GDM1 (cell line): ENCODE data around the gene HS3ST5.
"Not testable (repeated sequence)": the region's sequence is repeated elsewhere in the genome, so short reads cannot be mapped to it uniquely, and the experiment has no call there.

Experiments
- DNase-seq: peaks from one replicate; lab custom pipeline; 2025; lab: John Stamatoyannopoulos, UW

Gene HS3ST5

GRCh38 chr6:114090626-114091025 is 252.2 kb downstream of the HS3ST5 start:
- no peak for DNase-seq

- no peak for DNase-seq
Measured at GRCh38 chr6:114087496-114087895, 255.3 kb downstream of the HS3ST5 start.

GRCh38 chr6:114085211-114085610 is 257.6 kb downstream of the HS3ST5 start:
- no peak for DNase-seq

GRCh38 chr6:114084327-114084890 is 258.4 kb downstream of the HS3ST5 start:
- DNase-seq: no peak

- DNase-seq: no peak
Measured at GRCh38 chr6:114083251-114083650, 259.6 kb downstream of the HS3ST5 start.

DNA sequence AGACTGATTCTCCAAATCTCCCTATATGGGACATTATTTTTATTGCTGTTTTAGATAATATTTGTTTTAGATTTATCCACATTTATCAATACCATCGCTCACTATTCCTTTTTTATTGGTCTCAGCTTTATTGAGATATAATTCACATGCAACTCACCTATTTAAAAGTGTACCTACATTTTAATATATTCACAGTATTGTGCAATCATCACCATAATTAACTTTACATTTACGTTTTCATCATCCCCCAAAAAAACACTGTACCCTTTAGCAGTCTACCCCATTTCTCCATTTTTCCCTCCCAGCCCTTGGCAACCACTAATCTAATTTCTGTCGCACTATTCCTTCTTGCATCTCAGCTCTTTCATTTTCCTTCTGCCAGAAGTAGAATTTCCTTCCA is 261.1 kb downstream of the HS3ST5 start:
- no peak for DNase-seq

GRCh38 chr6:114080891-114081510 is 261.8 kb downstream of the HS3ST5 start:
- DNase-seq: no peak

DNA sequence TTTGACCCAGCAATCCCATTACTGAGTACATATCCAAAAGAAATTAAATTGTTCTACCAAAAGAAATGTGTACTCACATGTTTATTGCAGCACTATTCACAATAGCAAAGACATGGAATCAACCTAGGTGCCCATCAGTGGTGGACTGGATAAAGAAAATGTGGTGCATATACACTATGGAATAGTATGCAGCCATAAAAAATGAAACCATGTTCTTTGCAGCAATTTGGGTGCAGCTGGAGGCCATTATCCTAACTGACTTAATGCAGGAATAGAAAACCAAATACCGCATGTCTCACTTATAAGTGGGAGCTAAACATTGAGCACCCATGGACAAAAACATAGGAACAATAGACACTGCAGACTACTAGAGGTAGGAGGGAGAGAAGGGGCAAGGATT is 262.4 kb downstream of the HS3ST5 start:
- not testable (repeated sequence) for DNase-seq

GRCh38 chr6:114075777-114076176 is 267.0 kb downstream of the HS3ST5 start:
- no peak for DNase-seq

- no peak for DNase-seq
Measured at GRCh38 chr6:114075300-114075699, 267.5 kb downstream of the HS3ST5 start.

- no peak for DNase-seq
Measured at GRCh38 chr6:114068771-114069170, 274.1 kb downstream of the HS3ST5 start.

GRCh38 chr6:114068116-114068515 is 274.7 kb downstream of the HS3ST5 start:
- no peak for DNase-seq

DNA sequence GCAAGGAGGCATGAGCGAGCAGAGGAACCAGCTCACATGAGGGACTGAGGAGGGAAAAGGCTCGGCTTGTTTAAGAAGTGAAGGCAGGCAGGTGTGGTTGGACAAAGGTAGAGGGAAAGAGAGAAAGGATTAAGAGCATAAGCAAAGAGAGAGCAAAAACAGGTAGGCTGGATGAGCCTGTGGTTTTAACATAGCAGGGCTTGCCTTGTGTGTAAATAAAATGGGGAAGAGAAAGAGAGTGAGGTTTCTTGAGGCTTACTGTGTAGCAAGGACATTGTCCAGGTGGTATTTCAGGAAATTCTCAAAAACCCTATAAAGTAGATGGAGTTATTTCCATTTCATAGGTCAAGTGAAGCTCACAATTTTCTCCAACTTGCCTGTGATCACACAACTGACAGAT is 278.0 kb downstream of the HS3ST5 start:
- no peak for DNase-seq

DNA sequence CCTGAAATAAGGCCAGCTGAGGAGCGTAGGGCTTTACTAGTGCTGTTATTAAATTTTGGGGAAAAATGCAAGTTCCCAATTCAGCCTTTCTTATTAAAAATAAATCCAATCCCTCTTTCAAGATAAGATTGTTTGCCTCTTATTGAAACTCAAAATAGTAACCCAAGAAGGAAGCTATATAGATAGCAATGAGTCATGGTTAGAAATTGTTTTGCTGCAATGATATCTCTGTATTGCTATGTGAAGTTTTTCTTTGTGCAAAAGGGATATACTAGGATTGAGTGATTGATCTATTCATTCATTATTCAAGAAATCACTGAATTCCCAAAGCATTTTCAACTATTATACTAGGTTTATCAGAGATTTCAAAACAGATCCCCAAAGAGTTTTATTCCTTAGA is 278.9 kb downstream of the HS3ST5 start:
- DNase-seq: no peak

DNA sequence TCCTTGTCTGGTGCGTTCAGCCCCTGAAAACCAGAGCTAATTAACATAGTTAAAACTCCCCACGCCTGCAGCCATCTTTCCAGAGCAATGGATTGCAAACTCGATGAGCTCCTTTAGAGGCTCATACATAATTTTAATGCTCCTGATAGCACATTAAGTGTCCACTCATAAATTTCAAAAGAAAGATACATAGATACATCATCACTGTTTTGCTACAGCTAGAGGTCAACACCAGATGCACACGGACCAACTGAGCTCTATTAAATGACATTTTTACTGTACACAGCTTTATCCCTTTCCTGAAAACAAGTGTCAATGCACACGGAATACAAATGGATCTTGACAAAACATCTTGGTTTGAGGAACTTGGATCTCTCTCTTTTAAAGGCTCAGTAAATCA is 280.6 kb downstream of the HS3ST5 start:
- DNase-seq: no peak

- DNase-seq: no peak
Measured at GRCh38 chr6:114061741-114062140, 281.1 kb downstream of the HS3ST5 start.

- no peak for DNase-seq
Measured at GRCh38 chr6:114061116-114061515, 281.7 kb downstream of the HS3ST5 start.

- no peak for DNase-seq
Measured at GRCh38 chr6:114058435-114058834, 284.4 kb downstream of the HS3ST5 start.

- no peak for DNase-seq
Measured at GRCh38 chr6:114055763-114056162, 287.1 kb downstream of the HS3ST5 start.

DNA sequence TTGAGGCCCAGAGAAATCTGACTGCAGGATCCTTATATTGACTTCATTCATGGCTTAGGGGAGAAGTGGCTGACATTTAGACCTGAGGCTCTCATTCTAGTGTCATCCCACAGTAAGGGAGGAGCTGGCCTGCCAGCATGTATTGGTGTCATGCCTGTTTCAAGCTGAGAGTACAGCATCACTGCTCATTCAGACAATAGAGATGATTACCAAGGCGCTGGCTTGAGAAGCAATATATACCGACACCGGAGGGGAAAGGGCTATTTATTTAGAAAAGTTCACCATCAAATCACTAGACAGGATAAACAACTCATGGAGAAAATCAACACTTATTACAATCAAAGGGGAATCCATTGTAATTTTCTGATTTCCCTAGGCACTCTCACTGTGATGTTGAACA is 287.5 kb downstream of the HS3ST5 start:
- DNase-seq: no peak

GRCh38 chr6:114053791-114054190 is 289.0 kb downstream of the HS3ST5 start:
- DNase-seq: no peak

DNA sequence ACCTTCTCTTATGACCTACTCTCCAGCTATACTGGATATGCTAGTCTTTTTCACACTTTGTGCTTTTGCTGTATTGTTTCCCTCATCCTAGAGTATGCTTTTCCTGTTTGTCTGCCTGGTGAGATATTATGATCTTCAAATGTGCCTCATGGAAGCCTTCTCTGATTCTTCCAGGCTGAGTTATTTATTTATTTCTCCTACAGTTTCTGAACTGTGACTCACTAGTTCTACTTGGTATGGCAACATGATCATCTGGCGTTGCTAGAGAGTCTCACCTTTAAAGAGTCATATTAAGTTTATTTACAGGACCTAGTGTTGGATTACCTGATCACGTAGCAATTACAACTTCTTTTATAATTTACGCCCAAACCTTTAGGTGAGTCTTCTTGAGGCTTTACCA is 290.7 kb downstream of the HS3ST5 start:
- DNase-seq: no peak

DNA sequence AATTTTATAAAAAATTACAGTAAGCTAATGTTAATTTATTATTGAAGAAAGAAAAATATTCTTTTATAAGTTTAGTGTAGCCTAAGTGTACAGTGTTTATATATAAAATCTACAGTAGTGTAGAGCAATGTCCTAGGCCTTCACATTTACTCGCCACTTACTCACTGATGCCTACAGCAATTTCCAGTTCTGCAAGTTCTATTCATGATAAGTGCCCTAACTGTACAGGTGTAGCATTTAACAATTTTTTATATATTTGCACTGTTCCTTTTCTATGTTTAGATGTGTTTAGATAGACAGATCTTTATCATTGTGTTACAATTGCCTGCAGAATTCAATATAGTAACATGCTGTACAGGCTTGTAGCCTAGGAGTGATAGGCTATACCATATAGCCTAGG is 291.8 kb downstream of the HS3ST5 start:
- no peak for DNase-seq

DNA sequence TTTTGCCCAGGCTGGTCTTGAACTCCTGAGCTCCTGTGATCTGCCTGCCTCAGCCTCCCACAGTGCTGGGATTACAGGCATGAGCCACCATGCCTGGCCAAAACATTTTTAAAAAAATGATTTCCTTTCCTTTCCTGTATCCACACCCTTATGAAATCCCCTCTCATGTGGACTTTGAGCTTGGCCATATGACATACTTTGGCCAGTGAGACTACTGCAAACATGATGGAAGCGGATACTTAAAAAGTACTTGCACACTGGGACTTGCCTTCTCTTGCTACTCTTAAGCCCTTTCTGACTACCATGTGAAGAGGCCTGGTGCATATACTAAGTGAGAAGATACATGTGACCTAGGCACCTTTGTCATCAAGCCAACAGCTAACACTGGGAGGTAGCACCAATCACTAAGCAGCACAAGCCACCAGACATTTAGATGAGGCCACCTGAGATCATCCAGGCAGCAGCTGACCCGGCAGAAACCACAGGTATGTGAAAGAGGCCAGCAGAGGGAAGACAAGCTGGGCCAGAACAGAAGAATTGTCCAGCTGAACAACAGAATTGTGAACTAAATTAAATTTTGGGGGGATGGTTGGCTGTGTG is 293.4 kb downstream of the HS3ST5 start:
- no peak for DNase-seq
